Measurements from ENCODE around the gene TCF7L1.

The TCF7L1 gene

GRCh38 chr2:85164145-85164569, 31.0 kb downstream of the TCF7L1 start:
- Histone ChIP-seq H3K27ac (peak overlapping the region; percentile 55 to 57), H3K27me3 (no peaks in the 10 kb centered on the region), H3K9me3 (no peaks in the 10 kb centered on the region), H3K36me3 (no peaks in the 10 kb centered on the region), H3K4me1 (peaks cover 0 to 63% (median 46%) of the 10 kb centered on the region in 4 donors), H3K4me3 (no peak overlapping the region)
- DNase-seq: peak in 1 of 2 donors; percentile 15
- no peak for TF ChIP-seq CTCF (IDR thresholded peaks at IDR 0.05)
- intact Hi-C loops (cut with DNase I; ENCODE audit: low total_unique reads): no loop called here

GRCh38 chr2:85165088-85165690, 32.0 kb downstream of the TCF7L1 start:
- no peaks in the 10 kb centered on the region for H3K27me3 ChIP-seq
- H3K36me3 ChIP-seq: no peaks in the 10 kb centered on the region
- H3K4me3 ChIP-seq: no peak overlapping the region
- H3K4me1 ChIP-seq: peaks cover 0 to 57% (median 44%) of the 10 kb centered on the region in 4 donors
- peak overlapping the region; percentile 8 to 34 for H3K27ac ChIP-seq
- peak in 1 of 2 donors; percentile 66 for DNase-seq
- TF ChIP-seq CTCF (IDR thresholded peaks at IDR 0.05): no peak
- H3K9me3 ChIP-seq: no peaks in the 10 kb centered on the region
- intact Hi-C loops (cut with DNase I; ENCODE audit: low total_unique reads): no loop called here

- peak overlapping the region; percentile 8 to 34 for H3K27ac ChIP-seq
- TF ChIP-seq CTCF (IDR thresholded peaks at IDR 0.05): no peak
- DNase-seq: no peak
- intact Hi-C loops (cut with DNase I; ENCODE audit: low total_unique reads): no loop called here
- H3K36me3 ChIP-seq: no peaks in the 10 kb centered on the region
- no peaks in the 10 kb centered on the region for H3K9me3 ChIP-seq
- no peaks in the 10 kb centered on the region for H3K27me3 ChIP-seq
- peaks cover 0 to 51% (median 42%) of the 10 kb centered on the region in 4 donors for H3K4me1 ChIP-seq
- no peak overlapping the region for H3K4me3 ChIP-seq
Observed at GRCh38 chr2:85166021-85166420, 32.8 kb downstream of the TCF7L1 start.

- Histone ChIP-seq H3K4me1 (peaks cover 0 to 36% (median 28%) of the 10 kb centered on the region in 4 donors), H3K27ac (no peak overlapping the region), H3K9me3 (no peaks in the 10 kb centered on the region), H3K36me3 (no peaks in the 10 kb centered on the region), H3K4me3 (no peak overlapping the region), H3K27me3 (no peaks in the 10 kb centered on the region)
- intact Hi-C loops (cut with DNase I; ENCODE audit: low total_unique reads): no loop called here
- TF ChIP-seq CTCF (IDR thresholded peaks at IDR 0.05): no peak
- DNase-seq: peak in 1 of 2 donors; percentile 35
Observed at GRCh38 chr2:85167479-85167878, 34.3 kb downstream of the TCF7L1 start.

- Histone ChIP-seq H3K27me3 (no peaks in the 10 kb centered on the region), H3K4me3 (no peak overlapping the region), H3K36me3 (no peaks in the 10 kb centered on the region), H3K9me3 (no peaks in the 10 kb centered on the region), H3K27ac (no peak overlapping the region), H3K4me1 (peaks cover 0 to 27% (median 14%) of the 10 kb centered on the region in 4 donors)
- intact Hi-C loops (cut with DNase I; ENCODE audit: low total_unique reads): no loop called here
- TF ChIP-seq CTCF (IDR thresholded peaks at IDR 0.05): no peak
- peak in 1 of 2 donors; percentile 15 for DNase-seq
Observed at GRCh38 chr2:85168942-85169341, 35.8 kb downstream of the TCF7L1 start.

All from tibial artery (tissue), 4 donors.